SK-N-SH (cell line): Measurements from ENCODE around the gene GAN. TPM values are rescaled to one million over a fixed set of nuclear protein-coding genes. Genes with fewer than 3 reads are reported as not detected.

ENCODE experiments used
- CTCF ChIA-PET: fragments of 300-600, 350-600 bp; formaldehyde crosslinking; extraction: SDS; loops from one replicate; lab custom pipeline; 2021; lab: Yijun Ruan, JAX
- POLR2A ChIA-PET: fragments of 350-600 bp; sonication (Branson Sonifier 250); formaldehyde crosslinking; extraction: SDS; loops from one replicate; lab custom pipeline; 2020; ENCODE audit warnings: antibody characterized with exemption, inconsistent platforms; lab: Yijun Ruan, JAX
- DNase-seq: peaks from one replicate; pipeline ENCODE4 v3.0.0; 2012
- H2AFZ ChIP-seq: fragments of 200-600 bp; sonication (generic); 2 replicates; pipeline ENCODE4 v1.8.1; 2016; ENCODE audit warnings: antibody characterized with exemption, mild to moderate bottlenecking, low read depth
- H3F3A ChIP-seq: fragments of 200-600 bp; sonication (generic); replicated peaks from 2 replicates; pipeline ENCODE3; 2016; ENCODE audit warnings: antibody characterized with exemption, mild to moderate bottlenecking; ENCODE audit not compliant: insufficient read depth
- H3K27ac ChIP-seq, 2 experiments: fragments of 200-500 bp in 1 of 2; fragments of 200-600 bp in 1 of 2; sonication (Bioruptor generic) in 1 of 2; sonication (generic), shearing (Covaris generic) in 1 of 2; 2 replicates each; pipeline versions ENCODE4 v1.5.1 to v1.6.1; 2014 to 2016; ENCODE audit warnings: low read depth in 2 of 2, inconsistent platforms in 1 of 2, low read length in 1 of 2, mild to moderate bottlenecking in 1 of 2, mixed read lengths in 1 of 2
- H3K27me3 ChIP-seq: fragments of 200-600 bp; sonication (generic), shearing (Covaris generic); 2 replicates; pipeline ENCODE4 v1.6.1; 2016; ENCODE audit warnings: mixed run types; ENCODE audit not compliant: insufficient read depth
- H3K36me3 ChIP-seq, 2 experiments: fragments of 200-500 bp in 1 of 2; fragments of 200-600 bp in 1 of 2; sonication (Bioruptor generic) in 1 of 2; sonication (generic) in 1 of 2; replicated peaks in 1 of 2; 2 replicates each; pipeline versions ENCODE3 to v1.5.1; 2014 to 2016; ENCODE audit warnings: low read length in 1 of 2, mild to moderate bottlenecking in 1 of 2; ENCODE audit not compliant: insufficient read depth in 2 of 2, control insufficient read depth in 1 of 2
- H3K4me1 ChIP-seq, 2 experiments: fragments of 200-500 bp in 1 of 2; fragments of 200-600 bp in 1 of 2; sonication (Bioruptor generic) in 1 of 2; sonication (generic), shearing (Covaris generic) in 1 of 2; 2 replicates each; pipeline versions ENCODE4 v1.5.1 to v1.6.1; 2014 to 2016; ENCODE audit warnings: low read depth in 1 of 2, low read length in 1 of 2, mixed run types in 1 of 2; ENCODE audit not compliant: insufficient read depth in 2 of 2, control insufficient read depth in 1 of 2
- H3K4me2 ChIP-seq: fragments of 200-600 bp; sonication (generic), shearing (Covaris generic); 2 replicates; pipeline ENCODE4 v1.6.1; 2017; ENCODE audit warnings: mixed run types
- H3K4me3 ChIP-seq, 2 experiments: fragments of 200-500 bp in 1 of 2; fragments of 200-600 bp in 1 of 2; sonication (Bioruptor generic) in 1 of 2; sonication (generic), shearing (Covaris generic) in 1 of 2; 2 replicates each; pipeline versions ENCODE4 v1.5.1 to v1.8.1; 2014 to 2016; ENCODE audit warnings: low read depth in 2 of 2, inconsistent platforms in 1 of 2, low read length in 1 of 2, mild to moderate bottlenecking in 1 of 2, mixed read lengths in 1 of 2, moderate library complexity in 1 of 2
- H3K79me2 ChIP-seq: fragments of 200-600 bp; sonication (generic); 2 replicates; pipeline ENCODE4 v1.8.1; 2017; ENCODE audit warnings: mild to moderate bottlenecking; ENCODE audit not compliant: insufficient read depth
- H3K9ac ChIP-seq: fragments of 200-600 bp; sonication (generic); 2 replicates; pipeline ENCODE4 v1.6.1; 2017; ENCODE audit warnings: mixed run types
- H3K9me2 ChIP-seq: fragments of 200-600 bp; sonication (generic); 2 replicates; pipeline ENCODE4 v1.6.1; 2017; ENCODE audit warnings: mixed run types
- H3K9me3 ChIP-seq: fragments of 200-600 bp; sonication (generic); 2 replicates; pipeline ENCODE4 v1.6.1; 2017; ENCODE audit warnings: mixed run types, mild to moderate bottlenecking, moderate library complexity
- H4K20me1 ChIP-seq: fragments of 200-600 bp; sonication (generic); 2 replicates; pipeline ENCODE4 v1.6.1; 2017; ENCODE audit warnings: mild to moderate bottlenecking, mixed run types; ENCODE audit not compliant: insufficient read depth
- ELF1 ChIP-seq: IDR thresholded peaks from 2 replicates; pipeline ENCODE4 v1.4.0; 2012
- EP300 ChIP-seq, 2 experiments: IDR thresholded peaks; 2 replicates each; pipeline versions ENCODE4 v1.4.0 to v1.6.1; 2012; ENCODE audit warnings: borderline replicate concordance in 1 of 2, low read depth in 1 of 2, low read length in 1 of 2
- EZH2phosphoT487 ChIP-seq: fragments of 200-600 bp; sonication (generic); IDR thresholded peaks from 2 replicates; pipeline ENCODE4 v1.6.1; 2017; ENCODE audit warnings: low read depth, mixed run types, mild to moderate bottlenecking, antibody characterized with exemption, moderate library complexity, borderline replicate concordance
- FOXJ3 ChIP-seq: sonication (generic); formaldehyde crosslinking; IDR thresholded peaks from 2 replicates; pipeline ENCODE4 v1.5.1; 2020; ENCODE audit warnings: mild to moderate bottlenecking, missing genetic modification reagents
- FOXM1 ChIP-seq: IDR thresholded peaks from 2 replicates; pipeline ENCODE4 v1.4.0; 2012; ENCODE audit warnings: low read depth, mild to moderate bottlenecking
- GABPA ChIP-seq: IDR thresholded peaks from 2 replicates; pipeline ENCODE4 v1.4.0; 2012; ENCODE audit warnings: low read depth, mild to moderate bottlenecking
- GATA2 ChIP-seq: sonication (generic); formaldehyde crosslinking; IDR thresholded peaks from 2 replicates; pipeline ENCODE4 v1.5.0; 2020; ENCODE audit warnings: mild to moderate bottlenecking, missing genetic modification reagents
- MEF2A ChIP-seq: IDR thresholded peaks from 2 replicates; pipeline ENCODE4 v1.4.0; 2012; ENCODE audit warnings: low read depth, borderline replicate concordance
- NFIC ChIP-seq: IDR thresholded peaks from 2 replicates; pipeline ENCODE4 v1.4.0; 2012; ENCODE audit warnings: borderline replicate concordance
- NRF1 ChIP-seq: IDR thresholded peaks from 2 replicates; pipeline ENCODE4 v1.6.1; 2012; ENCODE audit warnings: low read depth, mild to moderate bottlenecking, low read length
- PBX3 ChIP-seq: IDR thresholded peaks from 2 replicates; pipeline ENCODE4; 2012
- RAD21 ChIP-seq: IDR thresholded peaks from 2 replicates; pipeline ENCODE4 v1.6.1; 2012; ENCODE audit warnings: mild to moderate bottlenecking, low read length
- RCOR1 ChIP-seq: fragments of 150-350 bp; IDR thresholded peaks from 2 replicates; pipeline ENCODE4 v1.6.1; 2017; ENCODE audit warnings: antibody characterized with exemption, low read length
- SMC3 ChIP-seq: IDR thresholded peaks from 2 replicates; pipeline ENCODE4 v1.6.1; 2012; ENCODE audit warnings: low read depth, low read length, improper control_type of control experiment
- TAF1 ChIP-seq: IDR thresholded peaks from 2 replicates; pipeline ENCODE4 v1.6.1; 2012; ENCODE audit warnings: low read depth, mild to moderate bottlenecking, low read length, moderate library complexity, borderline replicate concordance
- TCF12 ChIP-seq: IDR thresholded peaks from 2 replicates; pipeline ENCODE4 v1.4.0; 2012
- TEAD4 ChIP-seq: IDR thresholded peaks from 2 replicates; pipeline ENCODE4 v1.4.0; 2012; ENCODE audit warnings: mild to moderate bottlenecking, borderline replicate concordance; ENCODE audit not compliant: insufficient read depth
- USF2 ChIP-seq: fragments of 150-350 bp; IDR thresholded peaks from 2 replicates; pipeline ENCODE4 v1.6.1; 2017; ENCODE audit warnings: antibody characterized with exemption, low read length, low read depth, borderline replicate concordance
- YY1 ChIP-seq: IDR thresholded peaks from 2 replicates; pipeline ENCODE4 v1.4.0; 2012; ENCODE audit warnings: low read depth, mild to moderate bottlenecking
- WGBS: methylation state at CpG from one replicate; pipeline ENCODE4 v1.1.6; 2017; ENCODE audit warnings: low lambda C conversion rate; 5-methylcytosine and 5-hydroxymethylcytosine counted together
- polyA plus RNA-seq, 3 experiments: library from polyadenylated mRNA; depleted of rRNA; stranded (reverse); fragments of >200 nt; gene quantifications; 2 replicates each; pipeline ENCODE4 v1.2.3, GENCODE V29; 2012
- TF ChIP-seq, protein P1 (sequence below): fragments of 200-600 bp; sonication (generic); IDR thresholded peaks from 2 replicates; pipeline ENCODE4 v1.6.1; 2017; ENCODE audit warnings: antibody characterized with exemption, mild to moderate bottlenecking, moderate library complexity
- TF ChIP-seq, protein P2 (sequence below): IDR thresholded peaks from 2 replicates; pipeline ENCODE4 v1.4.0; 2012; ENCODE audit warnings: low read depth
- TF ChIP-seq, protein P3 (sequence below): IDR thresholded peaks from 2 replicates; pipeline ENCODE4 v1.4.0; 2012; ENCODE audit warnings: low read depth, borderline replicate concordance

Gene GAN
- polyA plus RNA-seq, 1 of the 3 experiments (the other 2 are of a cell fraction), result 0.79 TPM

GRCh38 chr16:81384006-81384405 lies 69.2 kb downstream of the GAN start:
- peaks cover 12 to 27% of the 10 kb centered on the region in 2 experiments for H3K36me3 ChIP-seq
- no peak for DNase-seq
- peaks cover 0 to 4% of the 10 kb centered on the region in 2 experiments; a peak in 1 of 4 replicates for H3K4me1 ChIP-seq
- H3K9me3 ChIP-seq, result no peaks in the 10 kb centered on the region
- no peak overlapping the region for H3K4me3 ChIP-seq
- no peak for TF ChIP-seq FOXJ3 (CRISPR knock-in tag)
- TF ChIP-seq TEAD4, result no peak
- TF ChIP-seq, protein P1, sequence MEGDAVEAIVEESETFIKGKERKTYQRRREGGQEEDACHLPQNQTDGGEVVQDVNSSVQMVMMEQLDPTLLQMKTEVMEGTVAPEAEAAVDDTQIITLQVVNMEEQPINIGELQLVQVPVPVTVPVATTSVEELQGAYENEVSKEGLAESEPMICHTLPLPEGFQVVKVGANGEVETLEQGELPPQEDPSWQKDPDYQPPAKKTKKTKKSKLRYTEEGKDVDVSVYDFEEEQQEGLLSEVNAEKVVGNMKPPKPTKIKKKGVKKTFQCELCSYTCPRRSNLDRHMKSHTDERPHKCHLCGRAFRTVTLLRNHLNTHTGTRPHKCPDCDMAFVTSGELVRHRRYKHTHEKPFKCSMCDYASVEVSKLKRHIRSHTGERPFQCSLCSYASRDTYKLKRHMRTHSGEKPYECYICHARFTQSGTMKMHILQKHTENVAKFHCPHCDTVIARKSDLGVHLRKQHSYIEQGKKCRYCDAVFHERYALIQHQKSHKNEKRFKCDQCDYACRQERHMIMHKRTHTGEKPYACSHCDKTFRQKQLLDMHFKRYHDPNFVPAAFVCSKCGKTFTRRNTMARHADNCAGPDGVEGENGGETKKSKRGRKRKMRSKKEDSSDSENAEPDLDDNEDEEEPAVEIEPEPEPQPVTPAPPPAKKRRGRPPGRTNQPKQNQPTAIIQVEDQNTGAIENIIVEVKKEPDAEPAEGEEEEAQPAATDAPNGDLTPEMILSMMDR, result no peak
- TF ChIP-seq GATA2, result no peak
- TF ChIP-seq EP300 (IDR thresholded peaks at IDR 0.05; ENCODE audit: borderline replicate concordance in 1 of 2, low read depth in 1 of 2, low read length in 1 of 2), result no peak
- no peak for TF ChIP-seq NRF1
- no peak for TF ChIP-seq EZH2phosphoT487
- no peak for TF ChIP-seq RAD21
- TF ChIP-seq NFIC, result no peak
- no peak for TF ChIP-seq FOXM1
- no peak for TF ChIP-seq ELF1
- TF ChIP-seq SMC3, result no peak
- no peak for TF ChIP-seq PBX3
- no peak for TF ChIP-seq RCOR1
- TF ChIP-seq TAF1, result no peak
- no peak for TF ChIP-seq YY1
- TF ChIP-seq TCF12, result no peak
- no peaks in the 10 kb centered on the region for H3K27me3 ChIP-seq
- H3K27ac ChIP-seq, result no peak overlapping the region
- H3K4me2 ChIP-seq, result no peak overlapping the region
- no peak overlapping the region for H3K9ac ChIP-seq
- H4K20me1 ChIP-seq, result no peaks in the 10 kb centered on the region
- no peaks in the 10 kb centered on the region for H3K9me2 ChIP-seq
- no peak overlapping the region for H2AFZ ChIP-seq
- ChIA-PET CTCF (no interaction called here), POLR2A (no interaction called here)
- H3K79me2 ChIP-seq, result no peaks in the 10 kb centered on the region
- no peaks in the 10 kb centered on the region for H3F3A ChIP-seq

DNA sequence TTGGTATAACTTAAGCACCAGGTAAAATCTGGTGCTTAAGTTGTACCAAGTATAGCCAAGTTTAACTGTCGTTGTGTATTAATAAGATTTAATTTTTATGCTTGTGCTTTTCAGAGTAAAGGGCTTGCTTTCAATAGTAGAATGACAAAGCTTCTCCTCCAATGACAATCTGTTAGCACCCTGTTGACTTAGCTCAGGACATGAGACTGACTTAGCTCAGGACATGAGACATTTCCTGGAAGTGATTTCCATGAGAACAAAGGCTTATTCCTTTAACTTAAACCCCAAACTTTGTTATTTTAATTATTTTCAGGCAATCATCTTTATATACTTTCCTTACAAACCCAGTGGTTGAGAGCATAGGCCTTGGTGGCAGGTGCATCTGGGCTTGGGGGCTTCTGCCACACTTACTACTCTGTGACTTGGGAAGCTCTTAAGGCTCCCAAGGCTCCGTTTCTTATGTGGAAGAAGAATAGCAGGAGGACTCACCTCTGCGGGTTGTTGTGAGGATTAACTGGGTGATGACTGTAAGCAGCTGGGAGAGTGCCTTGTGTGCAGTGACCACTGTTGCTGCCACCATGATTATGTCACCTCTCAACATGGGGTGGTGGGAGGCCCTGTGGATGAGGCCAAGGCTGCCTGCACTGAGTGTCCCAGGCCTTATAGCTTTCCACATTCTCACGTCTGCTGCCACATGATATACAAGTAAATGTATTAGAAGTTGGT lies 70.4 kb downstream of the GAN start:
- H2AFZ ChIP-seq, result no peak overlapping the region
- no peak overlapping the region for H3K9ac ChIP-seq
- H4K20me1 ChIP-seq, result no peaks in the 10 kb centered on the region
- H3K9me2 ChIP-seq, result no peaks in the 10 kb centered on the region
- CTCF ChIA-PET, result interaction anchor here (1.2 to 1.3 kb wide), 2 partner anchors 19 to 262 kb away, joined by 3 to 4 read pairs; no protein-coding TSS in a partner anchor
- WGBS, result 99% methylated on average over 4 of the region's 4 CpGs
- POLR2A ChIA-PET, result no interaction called here
- H3K27me3 ChIP-seq, result no peaks in the 10 kb centered on the region
- H3K4me2 ChIP-seq, result no peak overlapping the region
- DNase-seq, result no peak
- H3K27ac ChIP-seq, result no peak overlapping the region
- H3K36me3 ChIP-seq, result peaks cover 19 to 20% of the 10 kb centered on the region in 2 experiments
- H3K4me3 ChIP-seq, result no peak overlapping the region
- no peaks in the 10 kb centered on the region for H3K4me1 ChIP-seq
- no peaks in the 10 kb centered on the region for H3K9me3 ChIP-seq
- H3F3A ChIP-seq, result no peaks in the 10 kb centered on the region
- no peaks in the 10 kb centered on the region for H3K79me2 ChIP-seq
- TF ChIP-seq NRF1 (no peak), MEF2A (no peak), USF2 (no peak), GABPA (no peak), FOXJ3 (CRISPR knock-in tag) (no peak), TAF1 (no peak), SMC3 (no peak)
- TF ChIP-seq, protein P1, result no peak
- TF ChIP-seq, protein P2, sequence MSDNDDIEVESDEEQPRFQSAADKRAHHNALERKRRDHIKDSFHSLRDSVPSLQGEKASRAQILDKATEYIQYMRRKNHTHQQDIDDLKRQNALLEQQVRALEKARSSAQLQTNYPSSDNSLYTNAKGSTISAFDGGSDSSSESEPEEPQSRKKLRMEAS, result no peak
- TF ChIP-seq, protein P3, sequence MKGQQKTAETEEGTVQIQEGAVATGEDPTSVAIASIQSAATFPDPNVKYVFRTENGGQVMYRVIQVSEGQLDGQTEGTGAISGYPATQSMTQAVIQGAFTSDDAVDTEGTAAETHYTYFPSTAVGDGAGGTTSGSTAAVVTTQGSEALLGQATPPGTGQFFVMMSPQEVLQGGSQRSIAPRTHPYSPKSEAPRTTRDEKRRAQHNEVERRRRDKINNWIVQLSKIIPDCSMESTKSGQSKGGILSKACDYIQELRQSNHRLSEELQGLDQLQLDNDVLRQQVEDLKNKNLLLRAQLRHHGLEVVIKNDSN, result no peak
